ENCODE measurements around the gene AK1. TPM values are rescaled to one million over a fixed set of nuclear protein-coding genes. Genes with fewer than 3 reads are reported as not detected.

Gene AK1
- total and polyA plus RNA-seq, 2 of the 13 experiments (the other 11 are each of a cell fraction or from before 2014, with no cell fraction given) = 19.1 to 32.8 TPM

- TF ChIP-seq, protein P1, sequence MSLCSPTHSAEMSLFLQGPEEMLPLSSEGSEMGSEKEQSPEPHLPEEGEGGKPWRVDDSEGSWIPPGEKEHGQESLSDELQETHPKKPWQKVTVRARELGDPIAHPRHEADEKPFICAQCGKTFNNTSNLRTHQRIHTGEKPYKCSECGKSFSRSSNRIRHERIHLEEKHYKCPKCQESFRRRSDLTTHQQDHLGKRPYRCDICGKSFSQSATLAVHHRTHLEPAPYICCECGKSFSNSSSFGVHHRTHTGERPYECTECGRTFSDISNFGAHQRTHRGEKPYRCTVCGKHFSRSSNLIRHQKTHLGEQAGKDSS (CRISPR knock-in tag; IDR thresholded peaks at IDR 0.05; ENCODE audit: borderline replicate concordance, low read depth) = no peak
- TF ChIP-seq CBFB (CRISPR knock-in tag; IDR thresholded peaks at IDR 0.05) (no peak), ZHX1 (CRISPR knock-in tag; IDR thresholded peaks at IDR 0.05; ENCODE audit: low read depth) (no peak), ARID5B (CRISPR knock-in tag; IDR thresholded peaks at IDR 0.05) (no peak), TEAD3 (CRISPR knock-in tag; optimal IDR thresholded peaks at IDR 0.05; ENCODE audit: borderline replicate concordance) (peak; percentile 17), JUN (CRISPR knock-in tag; IDR thresholded peaks at IDR 0.05) (no peak), PTBP1 (IDR thresholded peaks at IDR 0.05; ENCODE audit: low read depth, low read length, poor library complexity, severe bottlenecking) (no peak), ZMYM4 (CRISPR knock-in tag; IDR thresholded peaks at IDR 0.05) (0 out of 2 replicates have a peak, but pooled peaks have one; percentile 12), ZFP37 (CRISPR knock-in tag; IDR thresholded peaks at IDR 0.05; ENCODE audit: borderline replicate concordance) (no peak), KDM1A (CRISPR knock-in tag; IDR thresholded peaks at IDR 0.05) (peak; percentile 23; the same call in 1 of the 2 replicates), ZNF687 (CRISPR knock-in tag; IDR thresholded peaks at IDR 0.05) (peak; percentile 78), HHEX (CRISPR knock-in tag; IDR thresholded peaks at IDR 0.05) (no peak), NCOA1 (CRISPR knock-in tag; IDR thresholded peaks at IDR 0.05) (no peak), IKZF4 (CRISPR knock-in tag; IDR thresholded peaks at IDR 0.05; ENCODE audit: borderline replicate concordance, low read depth, not compliant biosample characterization) (no peak), CAMTA2 (CRISPR knock-in tag; IDR thresholded peaks at IDR 0.05; ENCODE audit: borderline replicate concordance) (no peak)
- TF ChIP-seq, protein P2, sequence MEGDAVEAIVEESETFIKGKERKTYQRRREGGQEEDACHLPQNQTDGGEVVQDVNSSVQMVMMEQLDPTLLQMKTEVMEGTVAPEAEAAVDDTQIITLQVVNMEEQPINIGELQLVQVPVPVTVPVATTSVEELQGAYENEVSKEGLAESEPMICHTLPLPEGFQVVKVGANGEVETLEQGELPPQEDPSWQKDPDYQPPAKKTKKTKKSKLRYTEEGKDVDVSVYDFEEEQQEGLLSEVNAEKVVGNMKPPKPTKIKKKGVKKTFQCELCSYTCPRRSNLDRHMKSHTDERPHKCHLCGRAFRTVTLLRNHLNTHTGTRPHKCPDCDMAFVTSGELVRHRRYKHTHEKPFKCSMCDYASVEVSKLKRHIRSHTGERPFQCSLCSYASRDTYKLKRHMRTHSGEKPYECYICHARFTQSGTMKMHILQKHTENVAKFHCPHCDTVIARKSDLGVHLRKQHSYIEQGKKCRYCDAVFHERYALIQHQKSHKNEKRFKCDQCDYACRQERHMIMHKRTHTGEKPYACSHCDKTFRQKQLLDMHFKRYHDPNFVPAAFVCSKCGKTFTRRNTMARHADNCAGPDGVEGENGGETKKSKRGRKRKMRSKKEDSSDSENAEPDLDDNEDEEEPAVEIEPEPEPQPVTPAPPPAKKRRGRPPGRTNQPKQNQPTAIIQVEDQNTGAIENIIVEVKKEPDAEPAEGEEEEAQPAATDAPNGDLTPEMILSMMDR (CRISPR knock-in tag; IDR thresholded peaks at IDR 0.05) = no peak
These were observed 21.3 kb downstream of the AK1 start (continued) for GRCh38 chr9:127856094-127856728.

Measured in HepG2 (cell line).